SJCRH30 (cell line): Measurements from ENCODE around the gene GCGR. TPM values are rescaled to one million over a fixed set of nuclear protein-coding genes. Genes with fewer than 3 reads are reported as not detected.
A peak's percentile ranks its signal among the peaks of the same experiment; 100 is the strongest.

ENCODE experiments used
- DNase-seq, 2 experiments: peaks; one replicate each; pipeline ENCODE4 v3.0.0-alpha.2; 2015 to 2020
- H3K27ac ChIP-seq: fragments of 250-450 bp; sonication (Bioruptor Pico); 2 replicates; pipeline ENCODE4 v1.5.1; 2020; ENCODE audit warnings: mild to moderate bottlenecking, moderate library complexity
- H3K27me3 ChIP-seq: fragments of 250-450 bp; sonication (Bioruptor Pico); 2 replicates; pipeline ENCODE4 v1.5.1; 2020; ENCODE audit warnings: mild to moderate bottlenecking, moderate library complexity
- H3K36me3 ChIP-seq: fragments of 250-450 bp; sonication (Bioruptor Pico); 2 replicates; pipeline ENCODE4 v1.5.1; 2020; ENCODE audit warnings: mild to moderate bottlenecking, moderate library complexity
- H3K4me1 ChIP-seq: fragments of 250-450 bp; sonication (Bioruptor Pico); 2 replicates; pipeline ENCODE4 v1.5.1; 2020; ENCODE audit warnings: mild to moderate bottlenecking, moderate library complexity
- H3K4me3 ChIP-seq: fragments of 250-450 bp; sonication (Bioruptor Pico); 2 replicates; pipeline ENCODE4 v1.5.1; 2020; ENCODE audit warnings: mild to moderate bottlenecking, moderate library complexity
- H3K9me3 ChIP-seq: fragments of 250-450 bp; sonication (Bioruptor Pico); replicated peaks from 2 replicates; pipeline ENCODE4 v1.5.1; 2020; ENCODE audit warnings: mild to moderate bottlenecking, moderate library complexity
- total RNA-seq: library from RNA; depleted of rRNA; stranded (reverse); fragments of >200 nt; shearing (Covaris generic); gene quantifications from 2 replicates; pipeline ENCODE4 v1.2.3, GENCODE V29; 2014

GCGR gene
- total RNA-seq, 1 experiment from 2014 or later, result 0.04 TPM

DNA sequence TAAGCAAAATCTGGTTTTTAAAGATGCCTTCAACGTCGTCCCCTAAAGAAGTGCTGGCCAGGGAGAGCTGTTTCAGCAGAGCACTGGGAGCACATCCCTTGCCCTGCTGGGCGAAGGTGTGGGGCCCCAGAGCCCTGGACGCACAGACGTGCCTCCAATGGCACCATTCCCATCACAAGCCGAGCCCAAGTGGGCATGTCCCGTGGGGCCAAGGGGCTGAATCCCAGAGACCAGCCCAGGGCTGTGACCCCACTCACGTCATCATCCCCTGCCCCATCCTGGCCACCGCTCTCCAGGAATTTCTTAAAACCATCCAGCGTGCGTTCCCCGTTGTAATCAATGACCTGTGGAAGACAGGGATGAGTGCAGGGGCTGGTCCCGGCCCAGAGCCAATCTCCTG is 40.9 kb downstream of the GCGR start:
- Histone ChIP-seq H3K9me3 (no peaks in the 10 kb centered on the region), H3K27me3 (no peaks in the 10 kb centered on the region), H3K27ac (no peak overlapping the region), H3K36me3 (peaks cover 71% of the 10 kb centered on the region), H3K4me3 (no peak overlapping the region), H3K4me1 (peaks cover 13% of the 10 kb centered on the region)
- no peak for DNase-seq

GRCh38 chr17:81845361-81845760 is 41.4 kb downstream of the GCGR start:
- no peak overlapping the region for H3K27ac ChIP-seq
- no peaks in the 10 kb centered on the region for H3K27me3 ChIP-seq
- peaks cover 74% of the 10 kb centered on the region for H3K36me3 ChIP-seq
- H3K4me1 ChIP-seq, result peaks cover 12% of the 10 kb centered on the region
- no peaks in the 10 kb centered on the region for H3K9me3 ChIP-seq
- no peak for DNase-seq
- H3K4me3 ChIP-seq, result no peak overlapping the region

DNA sequence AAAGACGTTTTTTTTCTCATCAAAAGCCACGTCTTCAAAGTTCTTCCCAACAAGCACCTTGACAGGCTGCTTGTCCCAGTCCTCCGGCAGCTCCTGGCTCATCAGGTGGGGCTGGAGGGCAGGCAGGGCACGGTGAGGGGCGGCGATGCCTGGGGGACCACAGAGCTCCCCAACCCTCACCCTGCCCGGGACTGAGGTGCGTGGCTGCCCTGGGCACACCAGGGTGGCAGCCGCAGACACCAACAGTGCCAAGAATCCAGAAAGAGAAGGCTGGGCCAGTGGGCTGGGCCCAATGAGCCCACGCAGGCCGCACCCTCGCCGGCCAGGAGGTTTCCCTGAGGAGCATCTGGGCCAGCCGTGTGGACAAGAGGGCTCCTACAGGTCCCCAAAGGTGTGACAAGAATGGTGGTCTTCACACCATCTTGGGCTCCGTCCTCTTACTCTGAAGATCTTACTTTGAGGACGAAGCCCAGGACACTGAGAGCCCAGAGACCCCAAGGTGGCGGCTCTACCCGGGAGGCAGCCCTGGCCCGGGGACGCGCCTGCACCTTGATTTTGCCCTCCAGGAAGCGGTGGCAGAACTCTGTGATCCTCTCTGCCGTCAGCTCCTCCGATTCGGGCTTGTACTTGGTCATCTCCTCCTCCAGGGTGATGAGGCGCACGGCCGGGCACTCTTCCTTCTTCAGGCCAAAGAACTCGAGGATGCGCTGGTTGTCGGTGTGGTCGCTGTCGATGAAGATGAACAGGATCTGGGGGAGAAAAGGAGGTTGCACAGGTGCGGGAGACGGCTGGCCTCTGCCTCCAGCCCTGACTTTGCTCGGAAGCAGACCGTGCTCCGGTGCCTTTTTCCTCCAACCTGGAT is 42.2 kb downstream of the GCGR start:
- H3K4me1 ChIP-seq, result peaks cover 4% of the 10 kb centered on the region
- DNase-seq, result no peak
- peaks cover 80% of the 10 kb centered on the region for H3K36me3 ChIP-seq
- H3K27ac ChIP-seq, result no peak overlapping the region
- no peaks in the 10 kb centered on the region for H3K27me3 ChIP-seq
- no peaks in the 10 kb centered on the region for H3K9me3 ChIP-seq
- H3K4me3 ChIP-seq, result no peak overlapping the region

- Histone ChIP-seq H3K27me3 (no peaks in the 10 kb centered on the region), H3K27ac (no peak overlapping the region), H3K36me3 (peaks cover 89% of the 10 kb centered on the region), H3K4me3 (no peak overlapping the region), H3K9me3 (no peaks in the 10 kb centered on the region), H3K4me1 (no peaks in the 10 kb centered on the region)
- no peak for DNase-seq
These were observed 43.1 kb downstream of the GCGR start for GRCh38 chr17:81846743-81847689.

DNA sequence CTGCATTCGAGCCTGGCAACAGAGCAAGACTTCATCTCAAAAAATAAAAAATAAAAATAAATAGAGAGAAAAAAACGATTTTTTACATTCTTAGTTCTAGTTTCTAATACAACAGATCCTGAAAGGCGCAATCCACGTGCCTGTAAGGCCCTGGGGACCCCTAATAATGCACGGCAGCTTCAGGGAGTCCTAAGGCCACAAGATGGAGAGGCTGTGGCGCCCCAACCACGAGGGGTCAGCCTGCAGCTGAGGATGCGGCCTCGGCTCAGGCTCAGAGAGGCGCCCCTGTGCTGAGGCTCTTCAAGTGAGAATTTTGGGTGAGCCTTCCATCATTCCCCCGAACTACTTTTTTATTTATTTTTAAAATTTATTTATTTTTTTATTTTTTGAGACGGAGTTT is 45.5 kb downstream of the GCGR start:
- Histone ChIP-seq H3K4me3 (no peak overlapping the region), H3K36me3 (peaks cover 88% of the 10 kb centered on the region)

DNA sequence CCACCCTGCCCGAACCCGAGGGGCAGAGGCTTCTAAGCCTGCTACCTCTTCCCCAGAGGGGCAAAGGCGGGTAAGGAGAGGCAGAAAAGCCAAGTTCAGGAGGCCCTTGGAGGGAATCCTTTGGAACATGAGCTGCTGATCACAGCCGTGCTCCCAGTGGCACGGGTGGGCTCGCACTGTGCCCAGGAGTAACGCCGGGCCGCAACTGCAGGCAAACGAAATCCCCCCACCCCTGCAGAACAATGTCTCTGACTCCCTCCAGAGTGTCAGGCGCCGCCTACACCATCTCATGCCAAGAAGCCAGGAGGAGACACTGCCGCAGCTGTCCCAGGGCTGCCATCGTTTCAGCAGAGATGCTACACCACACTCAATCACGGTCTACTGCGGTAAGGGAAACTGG is 47.5 kb downstream of the GCGR start:
- no peaks in the 10 kb centered on the region for H3K27me3 ChIP-seq
- H3K27ac ChIP-seq, result no peak overlapping the region
- no peaks in the 10 kb centered on the region for H3K4me1 ChIP-seq
- H3K4me3 ChIP-seq, result no peak overlapping the region
- no peaks in the 10 kb centered on the region for H3K9me3 ChIP-seq
- peaks cover 77% of the 10 kb centered on the region for H3K36me3 ChIP-seq
- DNase-seq, result no peak

More for the DNA sequence above, 45.5 kb downstream of the GCGR start:
- no peak for DNase-seq
- Histone ChIP-seq H3K9me3 (no peaks in the 10 kb centered on the region), H3K4me1 (no peaks in the 10 kb centered on the region), H3K27me3 (no peaks in the 10 kb centered on the region), H3K27ac (no peak overlapping the region)

DNA sequence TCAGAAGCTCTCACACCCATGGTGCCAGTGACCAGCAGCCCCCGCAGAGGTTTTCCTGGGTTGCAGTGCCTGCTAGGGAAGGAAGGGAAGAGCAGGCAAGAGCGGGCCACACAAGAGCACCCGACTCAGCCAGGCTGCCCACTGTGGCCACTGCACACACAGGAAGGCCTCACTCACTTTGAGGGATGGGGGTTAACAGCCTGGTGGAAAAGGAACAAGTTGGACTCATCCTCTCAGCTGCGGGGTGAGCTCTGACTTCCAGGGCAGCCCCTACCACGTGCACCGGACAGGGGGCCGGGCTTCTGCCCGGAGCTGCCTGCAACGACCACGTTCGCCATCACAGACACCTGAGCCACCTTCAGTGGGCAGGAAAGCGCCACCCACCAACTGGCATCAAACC is 48.3 kb downstream of the GCGR start:
- no peak overlapping the region for H3K4me3 ChIP-seq
- no peak for DNase-seq
- no peaks in the 10 kb centered on the region for H3K4me1 ChIP-seq
- H3K27me3 ChIP-seq, result no peaks in the 10 kb centered on the region
- H3K36me3 ChIP-seq, result peaks cover 75% of the 10 kb centered on the region
- no peaks in the 10 kb centered on the region for H3K9me3 ChIP-seq
- H3K27ac ChIP-seq, result no peak overlapping the region

GRCh38 chr17:81854974-81855774 is 51.2 kb downstream of the GCGR start:
- peaks cover 64% of the 10 kb centered on the region for H3K36me3 ChIP-seq
- no peak for DNase-seq
- H3K27ac ChIP-seq, result no peak overlapping the region
- peaks cover 6% of the 10 kb centered on the region; the same call in 1 of the 2 replicates for H3K4me1 ChIP-seq
- no peaks in the 10 kb centered on the region for H3K9me3 ChIP-seq
- H3K27me3 ChIP-seq, result no peaks in the 10 kb centered on the region
- H3K4me3 ChIP-seq, result no peak overlapping the region

DNA sequence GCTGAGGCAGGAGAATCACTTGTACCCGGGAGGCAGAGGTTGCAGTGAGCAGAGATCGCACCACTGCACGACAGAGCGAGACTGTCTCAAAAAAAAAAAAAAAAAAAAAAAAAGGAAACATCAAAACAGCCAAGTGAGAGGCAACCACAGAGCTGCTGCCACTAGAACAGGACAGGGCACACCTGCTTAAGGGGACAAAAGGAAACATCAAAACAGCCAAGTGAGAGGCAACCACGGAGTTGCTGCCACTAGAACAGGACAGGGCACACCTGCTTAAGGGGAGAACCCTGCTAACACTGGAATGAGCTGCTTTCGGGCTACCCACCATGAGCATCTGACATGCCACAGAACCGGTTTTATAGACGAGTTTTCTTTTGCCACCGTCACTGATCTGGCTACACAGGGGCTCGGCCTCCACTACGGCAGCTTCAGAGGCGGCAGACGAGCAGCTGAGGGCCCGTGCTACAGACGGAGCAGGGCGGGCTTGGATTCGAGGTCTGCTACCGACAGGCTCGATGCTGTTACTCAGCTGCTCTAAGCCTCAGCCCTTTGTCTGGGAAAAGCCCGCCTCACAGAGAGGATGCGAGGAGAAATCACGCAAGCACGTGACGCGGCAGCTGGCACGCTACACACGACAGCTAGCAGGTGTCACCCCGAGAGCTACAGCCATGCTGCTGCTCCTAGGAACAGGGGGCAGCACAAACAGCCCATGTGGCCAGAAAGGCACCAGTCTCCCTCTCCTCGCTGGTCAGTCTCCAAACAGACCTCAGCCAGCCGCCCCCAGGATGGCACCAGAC is 54.4 kb downstream of the GCGR start:
- Histone ChIP-seq H3K27me3 (no peaks in the 10 kb centered on the region), H3K27ac (no peak overlapping the region), H3K4me1 (peaks cover 6% of the 10 kb centered on the region; the same call in 1 of the 2 replicates), H3K36me3 (peaks cover 37% of the 10 kb centered on the region), H3K9me3 (no peaks in the 10 kb centered on the region), H3K4me3 (no peak overlapping the region)
- DNase-seq, result no peak

DNA sequence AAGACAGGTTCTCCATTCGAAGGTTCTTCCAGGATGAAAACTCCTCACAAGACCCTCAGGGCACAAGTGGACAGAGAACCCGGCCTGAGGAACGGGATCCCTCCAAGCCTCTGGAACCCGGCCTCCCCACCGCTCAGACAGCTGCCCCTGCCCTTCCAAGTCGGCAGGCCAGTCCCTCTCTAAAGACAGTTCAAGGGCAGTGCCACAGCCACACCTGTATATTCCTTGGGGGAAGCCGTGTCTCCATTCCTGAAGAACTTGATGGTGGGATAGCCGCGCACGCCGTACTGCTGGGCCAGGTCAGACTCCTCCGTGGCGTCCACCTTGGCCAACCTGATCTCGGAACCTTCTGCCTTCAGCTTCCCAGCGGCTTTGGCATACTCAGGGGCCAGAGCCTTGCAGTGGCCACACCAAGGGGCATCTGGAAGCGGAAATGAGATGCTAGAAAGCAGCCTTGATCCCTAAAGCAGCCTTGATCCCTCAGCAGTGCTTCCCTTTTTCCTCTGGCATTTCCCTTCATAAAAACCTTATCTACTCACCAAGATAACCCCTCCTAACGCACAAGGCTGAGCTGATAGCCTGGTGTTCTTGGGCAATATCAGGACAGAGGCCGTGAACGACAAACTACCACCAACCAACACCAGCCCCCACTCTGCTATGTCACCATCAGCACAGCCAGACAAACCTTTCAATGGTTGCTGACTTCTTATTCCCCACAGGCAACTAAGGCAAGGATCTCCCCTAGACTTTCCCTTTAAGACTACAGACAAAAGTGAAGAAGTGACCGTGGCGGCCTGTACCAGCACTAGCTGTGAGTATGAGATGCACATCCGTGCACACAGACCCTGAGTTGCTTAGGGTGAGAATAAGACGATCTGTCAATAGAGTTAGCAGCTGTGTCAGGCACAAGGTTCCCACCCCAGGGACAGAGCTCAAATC is 55.3 kb downstream of the GCGR start:
- peaks cover 29% of the 10 kb centered on the region for H3K36me3 ChIP-seq

DNA sequence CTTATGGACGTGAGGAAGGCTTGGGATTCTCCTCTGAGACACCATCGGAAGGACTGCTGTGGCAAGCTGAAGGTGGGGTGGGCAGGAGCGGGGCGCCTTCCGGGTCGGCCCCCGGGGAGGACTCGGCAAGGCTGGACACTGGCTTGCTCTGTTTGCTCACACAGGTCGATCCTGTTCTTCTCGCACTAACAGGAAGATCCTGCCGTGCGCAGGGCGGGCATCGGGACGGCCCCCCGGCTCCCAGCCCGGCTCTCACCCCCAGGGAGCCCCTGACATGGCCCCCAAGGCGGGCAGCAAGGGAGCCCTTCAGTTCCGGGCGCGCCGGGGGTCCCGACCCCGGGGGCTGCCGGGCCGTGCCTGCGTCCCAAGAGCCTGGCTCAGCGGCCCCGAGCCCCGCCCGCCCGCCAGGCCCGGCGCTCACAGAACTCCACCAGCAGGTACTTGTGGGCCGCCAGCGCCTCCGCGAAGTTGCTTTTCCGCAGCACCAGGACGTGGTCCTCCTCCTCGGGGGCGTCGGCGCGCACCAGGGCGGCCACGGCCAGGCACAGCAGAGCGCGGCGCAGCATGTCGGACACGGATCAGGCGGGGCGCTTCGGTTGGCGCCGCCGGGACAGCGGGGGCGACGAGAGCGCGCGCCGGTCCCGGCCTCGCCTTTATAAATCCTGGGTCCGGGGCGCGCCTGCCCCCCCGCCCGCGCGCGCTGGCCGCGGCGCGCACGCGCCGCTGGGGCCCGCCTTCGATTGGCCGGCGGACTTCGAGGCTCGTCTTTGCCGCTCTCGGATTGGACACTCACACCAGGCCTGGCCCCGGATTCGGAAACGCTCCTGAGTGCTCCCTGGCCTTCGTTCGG is 56.2 kb downstream of the GCGR start, which contains the start of gene P4HB:
P4HB (minus strand) TSS at position 630 of the 850 bp plus-strand sequence; CDS start at position 566, 64 bp downstream.
- peaks cover 6% of the 10 kb centered on the region; the same call in 1 of the 2 replicates for H3K4me1 ChIP-seq
- peaks cover 24% of the 10 kb centered on the region for H3K36me3 ChIP-seq
- no peaks in the 10 kb centered on the region for H3K9me3 ChIP-seq
- H3K4me3 ChIP-seq, result peak within 1 kb of the TSS; percentile 76
- H3K27me3 ChIP-seq, result no peaks in the 10 kb centered on the region
- DNase-seq, result no peak
- H3K27ac ChIP-seq, result peak within 1 kb of the TSS; percentile 87

More for the DNA sequence above, 55.3 kb downstream of the GCGR start:
- peak in 1 of 2 experiments; percentile 44 for DNase-seq
- peak overlapping the region; percentile 20; the same call in 1 of the 2 replicates for H3K27ac ChIP-seq
- H3K4me1 ChIP-seq, result peaks cover 6% of the 10 kb centered on the region; the same call in 1 of the 2 replicates
- H3K4me3 ChIP-seq, result peak overlapping the region; percentile 76
- H3K9me3 ChIP-seq, result no peaks in the 10 kb centered on the region
- no peaks in the 10 kb centered on the region for H3K27me3 ChIP-seq
